Erythroblast (primary cell): ENCODE measurements around the gene WASF3.

Experiments
- GATA1 ChIP-seq: IDR thresholded peaks from 2 replicates; pipeline ENCODE4 v1.6.1; 2011; ENCODE audit warnings: low read depth, mild to moderate bottlenecking, control low read depth, low read length, moderate library complexity
- POLR2A ChIP-seq: IDR thresholded peaks from 2 replicates; pipeline ENCODE4 v1.6.1; 2011; ENCODE audit warnings: mild to moderate bottlenecking, low read length

DNA sequence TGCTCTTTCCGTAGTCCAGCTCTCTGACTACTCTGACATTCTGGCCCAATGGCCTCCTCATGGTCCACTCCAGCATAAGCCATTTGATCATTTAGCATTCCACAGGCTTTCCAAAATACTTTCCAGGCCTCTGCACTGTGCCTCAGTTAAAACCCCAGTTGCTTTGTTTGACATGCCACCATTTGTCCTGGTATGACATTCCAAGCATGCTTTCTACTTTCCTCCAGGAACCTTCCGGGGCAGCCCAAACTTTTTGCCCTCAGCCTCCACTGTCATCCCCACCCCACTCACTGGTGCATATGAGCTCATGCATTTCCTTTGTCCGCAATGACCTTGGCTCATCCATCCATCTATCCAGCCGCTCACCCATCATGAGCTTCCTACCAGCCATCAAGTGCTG lies 41.8 kb upstream of the WASF3 start:
- TF ChIP-seq POLR2A (no peak), GATA1 (no peak)
